ENCODE results near the gene TUBA3C. TPM values are rescaled to one million over a fixed set of nuclear protein-coding genes. Genes with fewer than 3 reads are reported as not detected.
"Not testable (repeated sequence)": the region's sequence is repeated elsewhere in the genome, so short reads cannot be mapped to it uniquely, and the experiment has no call there.

TUBA3C gene
- total RNA-seq: not detected

- no peak for DNase-seq
These were observed at the start of gene TUBA3C for GRCh38 chr13:19181621-19182485. TUBA3C (minus strand) TSS chr13:19181824; CDS start chr13:19181747, 77 bp downstream.

- DNase-seq: not testable (repeated sequence)
These were observed 25.8 kb upstream of the TUBA3C start for GRCh38 chr13:19207413-19207812.

- not testable (repeated sequence) for DNase-seq
These were observed 11.0 kb upstream of the TUBA3C start for GRCh38 chr13:19192622-19193021.

GRCh38 chr13:19189911-19190310, 8.3 kb upstream of the TUBA3C start:
- not testable (repeated sequence) for DNase-seq

- not testable (repeated sequence) for DNase-seq
These were observed 7.7 kb upstream of the TUBA3C start for GRCh38 chr13:19189368-19189767.

GRCh38 chr13:19185865-19186645, 4.4 kb upstream of the TUBA3C start:
- DNase-seq: no peak

- no peak for DNase-seq
These were observed 3.7 kb upstream of the TUBA3C start for GRCh38 chr13:19185086-19185864.

GRCh38 chr13:19184176-19184575, 2.6 kb upstream of the TUBA3C start:
- DNase-seq: no peak

- DNase-seq: no peak
These were observed 2.1 kb upstream of the TUBA3C start for GRCh38 chr13:19183676-19184075.

GRCh38 chr13:19182536-19182935, 912 bp upstream of the TUBA3C start:
- DNase-seq: no peak

GRCh38 chr13:19181021-19181620, 503 bp downstream of the TUBA3C start:
- DNase-seq: no peak

GRCh38 chr13:19179916-19180315, 1.7 kb downstream of the TUBA3C start:
- DNase-seq: no peak

- no peak for DNase-seq
These were observed 2.6 kb downstream of the TUBA3C start for GRCh38 chr13:19178901-19179593.

- DNase-seq: not testable (repeated sequence)
These were observed 4.4 kb downstream of the TUBA3C start for GRCh38 chr13:19176981-19177776.

- DNase-seq: no peak
These were observed 7.9 kb downstream of the TUBA3C start for GRCh38 chr13:19173752-19174151.

- DNase-seq: no peak
These were observed 9.0 kb downstream of the TUBA3C start for GRCh38 chr13:19172647-19173030.

- no peak for DNase-seq
These were observed 9.5 kb downstream of the TUBA3C start for GRCh38 chr13:19172007-19172646.

- DNase-seq: no peak
These were observed 10.1 kb downstream of the TUBA3C start for GRCh38 chr13:19171563-19171962.

GRCh38 chr13:19169991-19170390, 11.6 kb downstream of the TUBA3C start:
- DNase-seq: no peak

- DNase-seq: no peak
These were observed 12.1 kb downstream of the TUBA3C start for GRCh38 chr13:19169496-19169895.

Data from occipital lobe (tissue), 2 donors.